GM12878 (cell line): Measurements from ENCODE around the gene KCNQ1. TPM values are rescaled to one million over a fixed set of nuclear protein-coding genes. Genes with fewer than 3 reads are reported as not detected.

ENCODE experiments used
- ATAC-seq: fragments of 200-7000 bp; cut with Tn5 transposase; 3 replicates; pipeline ENCODE4 v1.9.1; 2020; ENCODE audit warnings: mild to moderate bottlenecking, moderate library complexity
- BruUV-seq: library from RNA; stranded (reverse); fragments of 400-500 nt; replicated peaks from 2 replicates; lab custom pipeline; 2021; lab: Mats Ljungman, UMichigan
- CTCF ChIA-PET: fragments of 300-600 bp; sonication (Branson Sonifier 250); formaldehyde crosslinking; extraction: SDS; loops from one replicate; lab custom pipeline; 2021; ENCODE audit warnings: inconsistent platforms; lab: Yijun Ruan, JAX
- POLR2A ChIA-PET: fragments of 350-600 bp; formaldehyde crosslinking; extraction: SDS; loops from one replicate; lab custom pipeline; 2021; ENCODE audit warnings: inconsistent platforms; lab: Charles Lee
- RAD21 ChIA-PET: fragments of 300-600 bp; sonication (Branson Sonifier 250); formaldehyde crosslinking; loops from one replicate; lab custom pipeline; 2023; ENCODE audit warnings: antibody characterized with exemption; ENCODE audit not compliant: unreplicated experiment; lab: Charles Lee
- SMC1A ChIA-PET: fragments of 300-600 bp; sonication (Branson Sonifier 250); formaldehyde crosslinking; loops from one replicate; lab custom pipeline; 2023; ENCODE audit not compliant: unreplicated experiment, uncharacterized antibody; lab: Charles Lee
- DNase-seq: peaks from one replicate; pipeline ENCODE4 v3.0.0-alpha.2; 2011; ENCODE audit warnings: low read depth, low spot score
- FAIRE-seq: peaks from 3 replicates; lab custom pipeline; 2011; peaks lifted over from hg19 to GRCh38; lab: Jason Lieb, UNC
- H2AFZ ChIP-seq: 2 replicates; pipeline ENCODE4 v1.6.0; 2011; ENCODE audit warnings: low read depth, low read length, control low read depth; ENCODE audit not compliant: control insufficient read depth
- H3K27ac ChIP-seq: 2 replicates; pipeline ENCODE4 v1.5.1; 2011; ENCODE audit warnings: control low read depth; ENCODE audit not compliant: control insufficient read depth, insufficient read depth
- H3K27me3 ChIP-seq, 2 experiments: replicated peaks in 1 of 2; 2 replicates each; pipeline versions ENCODE4 v1.6.0 to v1.6.1; 2011; ENCODE audit warnings: low read length in 1 of 2; ENCODE audit not compliant: control insufficient read depth in 2 of 2, insufficient read depth in 2 of 2
- H3K36me3 ChIP-seq, 2 experiments: 2 replicates each; pipeline ENCODE4 v1.5.1; 2011; ENCODE audit warnings: low read length in 1 of 2; ENCODE audit not compliant: control insufficient read depth in 2 of 2, insufficient read depth in 2 of 2
- H3K4me1 ChIP-seq: 2 replicates; pipeline ENCODE4 v1.6.1; 2011; ENCODE audit warnings: mild to moderate bottlenecking, low read length, moderate library complexity, mixed read lengths; ENCODE audit not compliant: control insufficient read depth, insufficient read depth
- H3K4me2 ChIP-seq: 2 replicates; pipeline ENCODE4 v1.6.0; 2011; ENCODE audit warnings: control low read depth; ENCODE audit not compliant: control insufficient read depth, insufficient read depth
- H3K4me3 ChIP-seq: fragments of 200-600 bp; sonication (generic); 2 replicates; pipeline ENCODE4 v1.5.1; 2016
- H3K79me2 ChIP-seq: 2 replicates; pipeline ENCODE4 v1.6.0; 2011; ENCODE audit warnings: low read length; ENCODE audit not compliant: control insufficient read depth, insufficient read depth
- H3K9ac ChIP-seq: 2 replicates; pipeline ENCODE4 v1.8.0; 2011; ENCODE audit warnings: low read length, control low read depth, mixed read lengths; ENCODE audit not compliant: control insufficient read depth, insufficient read depth
- H3K9me3 ChIP-seq: replicated peaks from 3 replicates; pipeline ENCODE4 v1.5.1; 2011; ENCODE audit warnings: mild to moderate bottlenecking, low read length; ENCODE audit not compliant: control insufficient read depth, insufficient read depth
- H4K20me1 ChIP-seq: 2 replicates; pipeline ENCODE4 v1.6.0; 2011; ENCODE audit not compliant: control insufficient read depth, insufficient read depth
- CHD2 ChIP-seq: IDR thresholded peaks from 2 replicates; pipeline ENCODE4 v1.6.1; 2011; ENCODE audit warnings: low read depth, low read length, improper control_type of control experiment, borderline replicate concordance
- RAD51 ChIP-seq: fragments of 450-650 bp; IDR thresholded peaks from 2 replicates; pipeline ENCODE4 v1.6.1; 2016; ENCODE audit warnings: moderate library complexity, mild to moderate bottlenecking, inconsistent platforms
- SIN3A ChIP-seq: IDR thresholded peaks from 2 replicates; pipeline ENCODE4 v1.6.1; 2012; ENCODE audit warnings: low read depth, low read length, improper control_type of control experiment
- WGBS: methylation state at CpG from one replicate; pipeline ENCODE4 v1.1.6; 2016; ENCODE audit warnings: low lambda C conversion rate; ENCODE audit not compliant: insufficient replicate concordance, insufficient coverage; ENCODE audit errors: missing lambda C conversion rate; 5-methylcytosine and 5-hydroxymethylcytosine counted together
- in situ Hi-C: fragments of 300-500 bp; cut with MboI; formaldehyde crosslinking; loops from 9 replicates; pipeline ENCODE4 v1.14.3; 2018; ENCODE audit warnings: mixed read lengths
- intact Hi-C: fragments of 100-400 bp; cut with micrococcal nuclease; formaldehyde crosslinking; loops from one replicate; pipeline ENCODE4 v1.14.2; 2022; ENCODE audit not compliant: unreplicated experiment
- polyA plus RNA-seq, 11 experiments: library from polyadenylated mRNA; depleted of rRNA in 4 of 11; unstranded in 6 of 11; stranded (reverse) in 5 of 11; fragments of >200 nt; fragmentation: Nextera tagmentation in 4 of 11; fragmentation: Illumina TruSeq in 1 of 11; extraction: Ambion mirVana in 4 of 11; extraction: Trizol in 1 of 11; gene quantifications; 1 replicate in 1 of 11; 2 replicates in 10 of 11; pipeline versions ENCODE4 v1.2.1 to v1.2.3, GENCODE V29; 2011 to 2016; ENCODE audit warnings: inconsistent platforms in 2 of 11, missing spikeins in 2 of 11, low read depth in 1 of 11
- total RNA-seq, 4 experiments: library from RNA; depleted of rRNA in 3 of 4; stranded (reverse); fragments of >200 nt in 3 of 4; fragmentation: Illumina TruSeq in 1 of 4; extraction: Trizol in 1 of 4; gene quantifications; 2 replicates each; pipeline versions ENCODE4 v1.2.1 to v1.2.3, GENCODE V29; 2013 to 2021
- TF ChIP-seq, protein P1 (sequence below): fragments of 450-650 bp; IDR thresholded peaks from 2 replicates; pipeline ENCODE4 v1.6.1; 2016; ENCODE audit warnings: mild to moderate bottlenecking, moderate library complexity, borderline replicate concordance
- TF ChIP-seq, protein P2 (sequence below): fragments of 450-650 bp; formaldehyde crosslinking; IDR thresholded peaks from 2 replicates; pipeline ENCODE4 v1.5.0; 2022; ENCODE audit warnings: mild to moderate bottlenecking, missing genetic modification characterization
- TF ChIP-seq, protein P3 (sequence below): IDR thresholded peaks from 2 replicates; pipeline ENCODE4 v1.6.1; 2012; ENCODE audit warnings: mild to moderate bottlenecking, low read depth, low read length
- TF ChIP-seq, protein P4 (sequence below): fragments of 150-350 bp; IDR thresholded peaks from 2 replicates; pipeline ENCODE4 v1.6.1; 2014; ENCODE audit warnings: mild to moderate bottlenecking, low read depth, low read length
- TF ChIP-seq, protein P5 (sequence below): fragments of 450-650 bp; IDR thresholded peaks from 2 replicates; pipeline ENCODE4 v1.6.1; 2014; ENCODE audit warnings: mild to moderate bottlenecking

KCNQ1 gene
- total and polyA plus RNA-seq, 10 of the 15 experiments (the other 5 are each of a cell fraction or from before 2014, with no cell fraction given), result 0.03 to 0.15 (median 0.12) TPM; not detected in 7

DNA sequence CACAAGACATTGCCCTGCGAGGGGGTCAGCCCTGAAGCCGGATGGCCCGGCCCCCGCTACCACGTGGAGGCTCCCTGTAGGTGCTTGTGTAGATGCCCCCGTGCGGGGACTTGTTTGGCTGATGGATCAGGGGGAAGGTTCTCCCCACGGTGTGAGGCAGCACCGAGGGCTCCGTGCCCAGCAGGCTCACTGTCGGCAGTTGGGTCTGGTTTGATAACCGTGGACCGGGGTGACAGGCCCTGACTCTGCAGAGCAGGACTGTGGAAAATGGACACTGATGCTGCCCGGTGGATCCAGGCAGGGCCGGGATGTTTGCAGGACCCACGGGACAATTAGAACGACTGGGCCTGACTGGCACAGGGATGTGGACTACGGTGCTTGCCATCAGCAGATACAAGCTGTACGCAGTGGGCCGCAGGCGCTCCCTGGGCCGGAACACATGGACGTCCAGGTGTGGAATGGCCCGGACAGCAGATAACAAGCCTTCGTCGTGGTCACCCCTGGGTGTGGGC lies 19.0 kb downstream of the KCNQ1 start:
- Histone ChIP-seq H3K27me3 (no peaks in the 10 kb centered on the region; a peak in 1 of 4 replicates), H3K4me1 (peaks cover 10% of the 10 kb centered on the region; the same call in 1 of the 2 replicates), H3K36me3 (no peaks in the 10 kb centered on the region), H3K4me3 (no peak overlapping the region), H3K79me2 (no peaks in the 10 kb centered on the region), H3K9ac (no peak overlapping the region), H3K9me3 (no peaks in the 10 kb centered on the region), H2AFZ (no peak overlapping the region), H3K27ac (no peak overlapping the region), H3K4me2 (no peak overlapping the region), H4K20me1 (no peaks in the 10 kb centered on the region)
- FAIRE-seq (no peak), ATAC-seq (no peak), DNase-seq (no peak)
- ChIA-PET CTCF (no interaction called here), POLR2A (no interaction called here), SMC1A (no interaction called here), RAD21 (no interaction called here)
- 45% methylated on average over 26 of the region's 26 CpGs for whole genome bisulfite sequencing
- no TSS peak for BruUV-seq
- intact Hi-C loops (no loop called here), in situ Hi-C loops (no loop called here)
- TF ChIP-seq RAD51, result no peak
- TF ChIP-seq, protein P1, sequence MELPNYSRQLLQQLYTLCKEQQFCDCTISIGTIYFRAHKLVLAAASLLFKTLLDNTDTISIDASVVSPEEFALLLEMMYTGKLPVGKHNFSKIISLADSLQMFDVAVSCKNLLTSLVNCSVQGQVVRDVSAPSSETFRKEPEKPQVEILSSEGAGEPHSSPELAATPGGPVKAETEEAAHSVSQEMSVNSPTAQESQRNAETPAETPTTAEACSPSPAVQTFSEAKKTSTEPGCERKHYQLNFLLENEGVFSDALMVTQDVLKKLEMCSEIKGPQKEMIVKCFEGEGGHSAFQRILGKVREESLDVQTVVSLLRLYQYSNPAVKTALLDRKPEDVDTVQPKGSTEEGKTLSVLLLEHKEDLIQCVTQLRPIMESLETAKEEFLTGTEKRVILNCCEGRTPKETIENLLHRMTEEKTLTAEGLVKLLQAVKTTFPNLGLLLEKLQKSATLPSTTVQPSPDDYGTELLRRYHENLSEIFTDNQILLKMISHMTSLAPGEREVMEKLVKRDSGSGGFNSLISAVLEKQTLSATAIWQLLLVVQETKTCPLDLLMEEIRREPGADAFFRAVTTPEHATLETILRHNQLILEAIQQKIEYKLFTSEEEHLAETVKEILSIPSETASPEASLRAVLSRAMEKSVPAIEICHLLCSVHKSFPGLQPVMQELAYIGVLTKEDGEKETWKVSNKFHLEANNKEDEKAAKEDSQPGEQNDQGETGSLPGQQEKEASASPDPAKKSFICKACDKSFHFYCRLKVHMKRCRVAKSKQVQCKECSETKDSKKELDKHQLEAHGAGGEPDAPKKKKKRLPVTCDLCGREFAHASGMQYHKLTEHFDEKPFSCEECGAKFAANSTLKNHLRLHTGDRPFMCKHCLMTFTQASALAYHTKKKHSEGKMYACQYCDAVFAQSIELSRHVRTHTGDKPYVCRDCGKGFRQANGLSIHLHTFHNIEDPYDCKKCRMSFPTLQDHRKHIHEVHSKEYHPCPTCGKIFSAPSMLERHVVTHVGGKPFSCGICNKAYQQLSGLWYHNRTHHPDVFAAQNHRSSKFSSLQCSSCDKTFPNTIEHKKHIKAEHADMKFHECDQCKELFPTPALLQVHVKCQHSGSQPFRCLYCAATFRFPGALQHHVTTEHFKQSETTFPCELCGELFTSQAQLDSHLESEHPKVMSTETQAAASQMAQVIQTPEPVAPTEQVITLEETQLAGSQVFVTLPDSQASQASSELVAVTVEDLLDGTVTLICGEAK, result no peak
- TF ChIP-seq, protein P2, sequence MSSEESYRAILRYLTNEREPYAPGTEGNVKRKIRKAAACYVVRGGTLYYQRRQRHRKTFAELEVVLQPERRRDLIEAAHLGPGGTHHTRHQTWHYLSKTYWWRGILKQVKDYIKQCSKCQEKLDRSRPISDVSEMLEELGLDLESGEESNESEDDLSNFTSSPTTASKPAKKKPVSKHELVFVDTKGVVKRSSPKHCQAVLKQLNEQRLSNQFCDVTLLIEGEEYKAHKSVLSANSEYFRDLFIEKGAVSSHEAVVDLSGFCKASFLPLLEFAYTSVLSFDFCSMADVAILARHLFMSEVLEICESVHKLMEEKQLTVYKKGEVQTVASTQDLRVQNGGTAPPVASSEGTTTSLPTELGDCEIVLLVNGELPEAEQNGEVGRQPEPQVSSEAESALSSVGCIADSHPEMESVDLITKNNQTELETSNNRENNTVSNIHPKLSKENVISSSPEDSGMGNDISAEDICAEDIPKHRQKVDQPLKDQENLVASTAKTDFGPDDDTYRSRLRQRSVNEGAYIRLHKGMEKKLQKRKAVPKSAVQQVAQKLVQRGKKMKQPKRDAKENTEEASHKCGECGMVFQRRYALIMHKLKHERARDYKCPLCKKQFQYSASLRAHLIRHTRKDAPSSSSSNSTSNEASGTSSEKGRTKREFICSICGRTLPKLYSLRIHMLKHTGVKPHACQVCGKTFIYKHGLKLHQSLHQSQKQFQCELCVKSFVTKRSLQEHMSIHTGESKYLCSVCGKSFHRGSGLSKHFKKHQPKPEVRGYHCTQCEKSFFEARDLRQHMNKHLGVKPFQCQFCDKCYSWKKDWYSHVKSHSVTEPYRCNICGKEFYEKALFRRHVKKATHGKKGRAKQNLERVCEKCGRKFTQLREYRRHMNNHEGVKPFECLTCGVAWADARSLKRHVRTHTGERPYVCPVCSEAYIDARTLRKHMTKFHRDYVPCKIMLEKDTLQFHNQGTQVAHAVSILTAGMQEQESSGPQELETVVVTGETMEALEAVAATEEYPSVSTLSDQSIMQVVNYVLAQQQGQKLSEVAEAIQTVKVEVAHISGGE (CRISPR knock-in tag), result no peak
- no peak for TF ChIP-seq CHD2
- TF ChIP-seq, protein P3, sequence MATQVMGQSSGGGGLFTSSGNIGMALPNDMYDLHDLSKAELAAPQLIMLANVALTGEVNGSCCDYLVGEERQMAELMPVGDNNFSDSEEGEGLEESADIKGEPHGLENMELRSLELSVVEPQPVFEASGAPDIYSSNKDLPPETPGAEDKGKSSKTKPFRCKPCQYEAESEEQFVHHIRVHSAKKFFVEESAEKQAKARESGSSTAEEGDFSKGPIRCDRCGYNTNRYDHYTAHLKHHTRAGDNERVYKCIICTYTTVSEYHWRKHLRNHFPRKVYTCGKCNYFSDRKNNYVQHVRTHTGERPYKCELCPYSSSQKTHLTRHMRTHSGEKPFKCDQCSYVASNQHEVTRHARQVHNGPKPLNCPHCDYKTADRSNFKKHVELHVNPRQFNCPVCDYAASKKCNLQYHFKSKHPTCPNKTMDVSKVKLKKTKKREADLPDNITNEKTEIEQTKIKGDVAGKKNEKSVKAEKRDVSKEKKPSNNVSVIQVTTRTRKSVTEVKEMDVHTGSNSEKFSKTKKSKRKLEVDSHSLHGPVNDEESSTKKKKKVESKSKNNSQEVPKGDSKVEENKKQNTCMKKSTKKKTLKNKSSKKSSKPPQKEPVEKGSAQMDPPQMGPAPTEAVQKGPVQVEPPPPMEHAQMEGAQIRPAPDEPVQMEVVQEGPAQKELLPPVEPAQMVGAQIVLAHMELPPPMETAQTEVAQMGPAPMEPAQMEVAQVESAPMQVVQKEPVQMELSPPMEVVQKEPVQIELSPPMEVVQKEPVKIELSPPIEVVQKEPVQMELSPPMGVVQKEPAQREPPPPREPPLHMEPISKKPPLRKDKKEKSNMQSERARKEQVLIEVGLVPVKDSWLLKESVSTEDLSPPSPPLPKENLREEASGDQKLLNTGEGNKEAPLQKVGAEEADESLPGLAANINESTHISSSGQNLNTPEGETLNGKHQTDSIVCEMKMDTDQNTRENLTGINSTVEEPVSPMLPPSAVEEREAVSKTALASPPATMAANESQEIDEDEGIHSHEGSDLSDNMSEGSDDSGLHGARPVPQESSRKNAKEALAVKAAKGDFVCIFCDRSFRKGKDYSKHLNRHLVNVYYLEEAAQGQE, result no peak
- TF ChIP-seq SIN3A, result no peak
- TF ChIP-seq, protein P4, sequence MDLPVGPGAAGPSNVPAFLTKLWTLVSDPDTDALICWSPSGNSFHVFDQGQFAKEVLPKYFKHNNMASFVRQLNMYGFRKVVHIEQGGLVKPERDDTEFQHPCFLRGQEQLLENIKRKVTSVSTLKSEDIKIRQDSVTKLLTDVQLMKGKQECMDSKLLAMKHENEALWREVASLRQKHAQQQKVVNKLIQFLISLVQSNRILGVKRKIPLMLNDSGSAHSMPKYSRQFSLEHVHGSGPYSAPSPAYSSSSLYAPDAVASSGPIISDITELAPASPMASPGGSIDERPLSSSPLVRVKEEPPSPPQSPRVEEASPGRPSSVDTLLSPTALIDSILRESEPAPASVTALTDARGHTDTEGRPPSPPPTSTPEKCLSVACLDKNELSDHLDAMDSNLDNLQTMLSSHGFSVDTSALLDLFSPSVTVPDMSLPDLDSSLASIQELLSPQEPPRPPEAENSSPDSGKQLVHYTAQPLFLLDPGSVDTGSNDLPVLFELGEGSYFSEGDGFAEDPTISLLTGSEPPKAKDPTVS, result no peak
- TF ChIP-seq, protein P5, sequence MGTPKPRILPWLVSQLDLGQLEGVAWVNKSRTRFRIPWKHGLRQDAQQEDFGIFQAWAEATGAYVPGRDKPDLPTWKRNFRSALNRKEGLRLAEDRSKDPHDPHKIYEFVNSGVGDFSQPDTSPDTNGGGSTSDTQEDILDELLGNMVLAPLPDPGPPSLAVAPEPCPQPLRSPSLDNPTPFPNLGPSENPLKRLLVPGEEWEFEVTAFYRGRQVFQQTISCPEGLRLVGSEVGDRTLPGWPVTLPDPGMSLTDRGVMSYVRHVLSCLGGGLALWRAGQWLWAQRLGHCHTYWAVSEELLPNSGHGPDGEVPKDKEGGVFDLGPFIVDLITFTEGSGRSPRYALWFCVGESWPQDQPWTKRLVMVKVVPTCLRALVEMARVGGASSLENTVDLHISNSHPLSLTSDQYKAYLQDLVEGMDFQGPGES, result no peak
